ENCODE results near the gene ZBTB7B. TPM values are rescaled to one million over a fixed set of nuclear protein-coding genes. Genes with fewer than 3 reads are reported as not detected.
A peak's percentile ranks its signal among the peaks of the same experiment; 100 is the strongest.

Gene ZBTB7B
- polyA plus RNA-seq, 2 of the 4 experiments (the other 2 are of a cell fraction) = 20.5 to 30.7 TPM

DNA sequence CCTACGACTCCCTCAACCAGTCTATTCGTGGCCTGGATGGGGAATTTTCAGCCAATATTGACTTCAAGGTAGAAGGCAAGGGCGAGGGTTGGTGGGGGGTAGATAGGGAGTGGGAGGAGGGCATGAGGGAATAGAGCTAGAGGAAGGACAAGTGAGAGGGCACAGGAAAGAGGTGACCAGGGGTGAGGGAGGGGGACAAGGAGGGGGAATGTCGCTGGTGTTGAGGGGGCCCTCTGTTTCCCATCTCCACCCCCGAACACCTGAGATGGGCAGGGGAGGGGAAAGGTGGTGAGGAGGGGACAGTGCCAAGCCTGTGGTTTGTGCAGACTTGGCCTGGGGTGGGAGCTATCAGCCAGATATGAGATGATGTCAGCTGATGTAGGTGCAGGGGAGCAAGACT lies 40.2 kb downstream of the ZBTB7B start:
- CTCF ChIA-PET = interaction anchor here (5.9 kb wide), 1 partner anchor 43 kb away, joined by 36 read pairs; no protein-coding TSS in a partner anchor
- FAIRE-seq (no peak), DNase-seq (ENCODE audit: low read depth in 1 of 2, low spot score in 1 of 2) (no peak), ATAC-seq (no peak)
- TF ChIP-seq FOSB (CRISPR knock-in tag; IDR thresholded peaks at IDR 0.05) (no peak), CHD4 (IDR thresholded peaks at IDR 0.05; ENCODE audit: borderline replicate concordance) (no peak), CEBPB (IDR thresholded peaks at IDR 0.05) (no peak), ZC3H11A (IDR thresholded peaks at IDR 0.05) (no peak), ZSCAN20 (CRISPR knock-in tag; IDR thresholded peaks at IDR 0.05) (no peak), JUNB (IDR thresholded peaks at IDR 0.05) (no peak), NR3C1 (IDR thresholded peaks at IDR 0.05) (no peak), KDM1A (IDR thresholded peaks at IDR 0.05; ENCODE audit: low read depth) (no peak)
- TF ChIP-seq, protein P1, sequence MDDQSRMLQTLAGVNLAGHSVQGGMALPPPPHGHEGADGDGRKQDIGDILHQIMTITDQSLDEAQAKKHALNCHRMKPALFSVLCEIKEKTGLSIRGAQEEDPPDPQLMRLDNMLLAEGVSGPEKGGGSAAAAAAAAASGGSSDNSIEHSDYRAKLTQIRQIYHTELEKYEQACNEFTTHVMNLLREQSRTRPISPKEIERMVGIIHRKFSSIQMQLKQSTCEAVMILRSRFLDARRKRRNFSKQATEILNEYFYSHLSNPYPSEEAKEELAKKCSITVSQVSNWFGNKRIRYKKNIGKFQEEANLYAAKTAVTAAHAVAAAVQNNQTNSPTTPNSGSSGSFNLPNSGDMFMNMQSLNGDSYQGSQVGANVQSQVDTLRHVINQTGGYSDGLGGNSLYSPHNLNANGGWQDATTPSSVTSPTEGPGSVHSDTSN (IDR thresholded peaks at IDR 0.05) = no peak
- TF ChIP-seq, protein P2, sequence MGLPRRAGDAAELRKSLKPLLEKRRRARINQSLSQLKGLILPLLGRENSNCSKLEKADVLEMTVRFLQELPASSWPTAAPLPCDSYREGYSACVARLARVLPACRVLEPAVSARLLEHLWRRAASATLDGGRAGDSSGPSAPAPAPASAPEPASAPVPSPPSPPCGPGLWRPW (IDR thresholded peaks at IDR 0.05) = no peak
- TF ChIP-seq, protein P3, sequence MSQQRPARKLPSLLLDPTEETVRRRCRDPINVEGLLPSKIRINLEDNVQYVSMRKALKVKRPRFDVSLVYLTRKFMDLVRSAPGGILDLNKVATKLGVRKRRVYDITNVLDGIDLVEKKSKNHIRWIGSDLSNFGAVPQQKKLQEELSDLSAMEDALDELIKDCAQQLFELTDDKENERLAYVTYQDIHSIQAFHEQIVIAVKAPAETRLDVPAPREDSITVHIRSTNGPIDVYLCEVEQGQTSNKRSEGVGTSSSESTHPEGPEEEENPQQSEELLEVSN (IDR thresholded peaks at IDR 0.05; ENCODE audit: borderline replicate concordance, low read depth) = no peak
- H3K27ac ChIP-seq = peak overlapping the region in 1 of 2 experiments; percentile 16; a peak in 1 of 6 replicates
- 89% methylated on average over 5 of the region's 5 CpGs for WGBS (ENCODE audit: missing lambda C conversion rate)
- H3K4me2 ChIP-seq = no peak overlapping the region
- H3K4me3 ChIP-seq = no peak overlapping the region
- POLR2A ChIA-PET = no interaction called here
- H3K4me1 ChIP-seq = peaks cover 47% of the 10 kb centered on the region
- H3K9me3 ChIP-seq = no peaks in the 10 kb centered on the region

DNA sequence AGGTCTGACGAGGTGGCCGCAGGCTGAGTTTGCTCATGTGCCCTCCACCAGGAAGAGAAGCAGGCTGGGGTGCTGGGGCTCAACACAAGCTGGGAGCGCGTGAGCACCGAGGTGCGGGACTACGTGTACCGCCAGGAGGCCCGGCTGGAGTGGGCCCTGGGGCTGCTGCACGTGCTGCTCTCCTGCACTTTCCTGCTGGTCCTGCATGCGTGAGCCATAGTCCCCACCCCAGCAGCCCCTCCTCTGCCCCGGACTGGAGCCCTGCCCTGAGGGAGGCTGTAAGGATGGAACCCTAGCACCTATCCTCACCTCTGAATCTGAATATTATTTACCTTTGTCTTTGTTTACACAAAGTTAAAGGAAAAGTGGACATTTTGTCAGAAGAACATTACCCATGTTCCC lies 40.7 kb downstream of the ZBTB7B start:
- POLR2A ChIA-PET = no interaction called here
- Histone ChIP-seq H3K4me2 (no peak overlapping the region; the same call in 2 of the 3 replicates), H3K9me3 (no peaks in the 10 kb centered on the region), H3K4me3 (no peak overlapping the region), H3K27ac (peak overlapping the region in 1 of 2 experiments; percentile 16; a peak in 1 of 6 replicates), H3K4me1 (peaks cover 42% of the 10 kb centered on the region)
- TF ChIP-seq CBX2 (IDR thresholded peaks at IDR 0.05; ENCODE audit: borderline replicate concordance, low read depth) (no peak), HOXA7 (CRISPR knock-in tag; IDR thresholded peaks at IDR 0.05) (no peak), RARB (CRISPR knock-in tag; IDR thresholded peaks at IDR 0.05) (no peak), JUN (IDR thresholded peaks at IDR 0.05) (no peak), TFCP2L1 (CRISPR knock-in tag; IDR thresholded peaks at IDR 0.05) (no peak), ZSCAN20 (CRISPR knock-in tag; IDR thresholded peaks at IDR 0.05) (no peak), TP53 (CRISPR knock-in tag; IDR thresholded peaks at IDR 0.05) (no peak), SREBF2 (IDR thresholded peaks at IDR 0.05) (no peak), NR3C1 (IDR thresholded peaks at IDR 0.05) (no peak), CEBPB (IDR thresholded peaks at IDR 0.05) (no peak), PHF8 (IDR thresholded peaks at IDR 0.05; ENCODE audit: borderline replicate concordance, low read depth) (no peak), MYC (IDR thresholded peaks at IDR 0.05; ENCODE audit: borderline replicate concordance, low read length) (no peak), CHD2 (IDR thresholded peaks at IDR 0.05; ENCODE audit: low read length, partially characterized antibody) (no peak), RNF2 (IDR thresholded peaks at IDR 0.05; ENCODE audit: borderline replicate concordance, low read depth) (no peak)
- TF ChIP-seq, protein P4, sequence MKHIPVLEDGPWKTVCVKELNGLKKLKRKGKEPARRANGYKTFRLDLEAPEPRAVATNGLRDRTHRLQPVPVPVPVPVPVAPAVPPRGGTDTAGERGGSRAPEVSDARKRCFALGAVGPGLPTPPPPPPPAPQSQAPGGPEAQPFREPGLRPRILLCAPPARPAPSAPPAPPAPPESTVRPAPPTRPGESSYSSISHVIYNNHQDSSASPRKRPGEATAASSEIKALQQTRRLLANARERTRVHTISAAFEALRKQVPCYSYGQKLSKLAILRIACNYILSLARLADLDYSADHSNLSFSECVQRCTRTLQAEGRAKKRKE (CRISPR knock-in tag; IDR thresholded peaks at IDR 0.05; ENCODE audit: low read depth) = no peak
- TF ChIP-seq, protein P5, sequence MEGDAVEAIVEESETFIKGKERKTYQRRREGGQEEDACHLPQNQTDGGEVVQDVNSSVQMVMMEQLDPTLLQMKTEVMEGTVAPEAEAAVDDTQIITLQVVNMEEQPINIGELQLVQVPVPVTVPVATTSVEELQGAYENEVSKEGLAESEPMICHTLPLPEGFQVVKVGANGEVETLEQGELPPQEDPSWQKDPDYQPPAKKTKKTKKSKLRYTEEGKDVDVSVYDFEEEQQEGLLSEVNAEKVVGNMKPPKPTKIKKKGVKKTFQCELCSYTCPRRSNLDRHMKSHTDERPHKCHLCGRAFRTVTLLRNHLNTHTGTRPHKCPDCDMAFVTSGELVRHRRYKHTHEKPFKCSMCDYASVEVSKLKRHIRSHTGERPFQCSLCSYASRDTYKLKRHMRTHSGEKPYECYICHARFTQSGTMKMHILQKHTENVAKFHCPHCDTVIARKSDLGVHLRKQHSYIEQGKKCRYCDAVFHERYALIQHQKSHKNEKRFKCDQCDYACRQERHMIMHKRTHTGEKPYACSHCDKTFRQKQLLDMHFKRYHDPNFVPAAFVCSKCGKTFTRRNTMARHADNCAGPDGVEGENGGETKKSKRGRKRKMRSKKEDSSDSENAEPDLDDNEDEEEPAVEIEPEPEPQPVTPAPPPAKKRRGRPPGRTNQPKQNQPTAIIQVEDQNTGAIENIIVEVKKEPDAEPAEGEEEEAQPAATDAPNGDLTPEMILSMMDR (IDR thresholded peaks at IDR 0.05) = no peak
- TF ChIP-seq, protein P6, sequence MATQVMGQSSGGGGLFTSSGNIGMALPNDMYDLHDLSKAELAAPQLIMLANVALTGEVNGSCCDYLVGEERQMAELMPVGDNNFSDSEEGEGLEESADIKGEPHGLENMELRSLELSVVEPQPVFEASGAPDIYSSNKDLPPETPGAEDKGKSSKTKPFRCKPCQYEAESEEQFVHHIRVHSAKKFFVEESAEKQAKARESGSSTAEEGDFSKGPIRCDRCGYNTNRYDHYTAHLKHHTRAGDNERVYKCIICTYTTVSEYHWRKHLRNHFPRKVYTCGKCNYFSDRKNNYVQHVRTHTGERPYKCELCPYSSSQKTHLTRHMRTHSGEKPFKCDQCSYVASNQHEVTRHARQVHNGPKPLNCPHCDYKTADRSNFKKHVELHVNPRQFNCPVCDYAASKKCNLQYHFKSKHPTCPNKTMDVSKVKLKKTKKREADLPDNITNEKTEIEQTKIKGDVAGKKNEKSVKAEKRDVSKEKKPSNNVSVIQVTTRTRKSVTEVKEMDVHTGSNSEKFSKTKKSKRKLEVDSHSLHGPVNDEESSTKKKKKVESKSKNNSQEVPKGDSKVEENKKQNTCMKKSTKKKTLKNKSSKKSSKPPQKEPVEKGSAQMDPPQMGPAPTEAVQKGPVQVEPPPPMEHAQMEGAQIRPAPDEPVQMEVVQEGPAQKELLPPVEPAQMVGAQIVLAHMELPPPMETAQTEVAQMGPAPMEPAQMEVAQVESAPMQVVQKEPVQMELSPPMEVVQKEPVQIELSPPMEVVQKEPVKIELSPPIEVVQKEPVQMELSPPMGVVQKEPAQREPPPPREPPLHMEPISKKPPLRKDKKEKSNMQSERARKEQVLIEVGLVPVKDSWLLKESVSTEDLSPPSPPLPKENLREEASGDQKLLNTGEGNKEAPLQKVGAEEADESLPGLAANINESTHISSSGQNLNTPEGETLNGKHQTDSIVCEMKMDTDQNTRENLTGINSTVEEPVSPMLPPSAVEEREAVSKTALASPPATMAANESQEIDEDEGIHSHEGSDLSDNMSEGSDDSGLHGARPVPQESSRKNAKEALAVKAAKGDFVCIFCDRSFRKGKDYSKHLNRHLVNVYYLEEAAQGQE (IDR thresholded peaks at IDR 0.05) = no peak
- DNase-seq (ENCODE audit: low read depth in 1 of 2, low spot score in 1 of 2) (no peak), ATAC-seq (no peak), FAIRE-seq (no peak)
- CTCF ChIA-PET = interaction anchor here (1.1 to 5.9 kb wide), 4 partner anchors 43 to 125 kb away, joined by 3 to 36 read pairs (median 10); no protein-coding TSS in a partner anchor
- WGBS (ENCODE audit: missing lambda C conversion rate) = 77% methylated on average over 12 of the region's 12 CpGs

Measured in A549 (cell line).